IMR-90 (cell line): ENCODE results near the gene APEX1.

Source experiments
- BHLHE40 ChIP-seq: fragments of 150-350 bp; IDR thresholded peaks from 2 replicates; pipeline ENCODE4 v1.6.1; 2016; ENCODE audit warnings: mild to moderate bottlenecking, low read depth, low read length
- POLR2A ChIP-seq: IDR thresholded peaks from 2 replicates; pipeline ENCODE4 v1.6.1; 2012; ENCODE audit warnings: mild to moderate bottlenecking, low read depth, low read length
- RAD21 ChIP-seq: IDR thresholded peaks from 2 replicates; pipeline ENCODE4 v1.6.1; 2012; ENCODE audit warnings: low read length, improper control_type of control experiment
- RCOR1 ChIP-seq: IDR thresholded peaks from 2 replicates; pipeline ENCODE4 v1.6.1; 2012; ENCODE audit warnings: mild to moderate bottlenecking, low read length, improper control_type of control experiment; ENCODE audit not compliant: insufficient replicate concordance
- TF ChIP-seq, protein P1 (sequence below): conservative IDR thresholded peaks from 2 replicates; pipeline ENCODE4 v1.5.1; 2012; ENCODE audit warnings: mild to moderate bottlenecking, low read depth, low read length, improper control_type of control experiment

DNA sequence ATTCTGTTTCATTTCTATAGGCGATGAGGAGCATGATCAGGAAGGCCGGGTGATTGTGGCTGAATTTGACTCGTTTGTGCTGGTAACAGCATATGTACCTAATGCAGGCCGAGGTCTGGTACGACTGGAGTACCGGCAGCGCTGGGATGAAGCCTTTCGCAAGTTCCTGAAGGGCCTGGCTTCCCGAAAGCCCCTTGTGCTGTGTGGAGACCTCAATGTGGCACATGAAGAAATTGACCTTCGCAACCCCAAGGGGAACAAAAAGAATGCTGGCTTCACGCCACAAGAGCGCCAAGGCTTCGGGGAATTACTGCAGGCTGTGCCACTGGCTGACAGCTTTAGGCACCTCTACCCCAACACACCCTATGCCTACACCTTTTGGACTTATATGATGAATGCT, 1.9 kb downstream of the APEX1 start:
- TF ChIP-seq POLR2A, result no peak
- TF ChIP-seq, protein P1, sequence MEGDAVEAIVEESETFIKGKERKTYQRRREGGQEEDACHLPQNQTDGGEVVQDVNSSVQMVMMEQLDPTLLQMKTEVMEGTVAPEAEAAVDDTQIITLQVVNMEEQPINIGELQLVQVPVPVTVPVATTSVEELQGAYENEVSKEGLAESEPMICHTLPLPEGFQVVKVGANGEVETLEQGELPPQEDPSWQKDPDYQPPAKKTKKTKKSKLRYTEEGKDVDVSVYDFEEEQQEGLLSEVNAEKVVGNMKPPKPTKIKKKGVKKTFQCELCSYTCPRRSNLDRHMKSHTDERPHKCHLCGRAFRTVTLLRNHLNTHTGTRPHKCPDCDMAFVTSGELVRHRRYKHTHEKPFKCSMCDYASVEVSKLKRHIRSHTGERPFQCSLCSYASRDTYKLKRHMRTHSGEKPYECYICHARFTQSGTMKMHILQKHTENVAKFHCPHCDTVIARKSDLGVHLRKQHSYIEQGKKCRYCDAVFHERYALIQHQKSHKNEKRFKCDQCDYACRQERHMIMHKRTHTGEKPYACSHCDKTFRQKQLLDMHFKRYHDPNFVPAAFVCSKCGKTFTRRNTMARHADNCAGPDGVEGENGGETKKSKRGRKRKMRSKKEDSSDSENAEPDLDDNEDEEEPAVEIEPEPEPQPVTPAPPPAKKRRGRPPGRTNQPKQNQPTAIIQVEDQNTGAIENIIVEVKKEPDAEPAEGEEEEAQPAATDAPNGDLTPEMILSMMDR, result no peak
- no peak for TF ChIP-seq RCOR1
- no peak for TF ChIP-seq BHLHE40
- no peak for TF ChIP-seq RAD21
